K562 (cell line): Measurements from ENCODE around the gene FUZ. TPM values are rescaled to one million over a fixed set of nuclear protein-coding genes. Genes with fewer than 3 reads are reported as not detected.
A peak's percentile ranks its signal among the peaks of the same experiment; 100 is the strongest.

ENCODE experiments used
- ARID2 ChIP-seq: fragments of 450-650 bp; IDR thresholded peaks from 2 replicates; pipeline ENCODE4 v1.6.1; 2017; ENCODE audit warnings: antibody characterized with exemption, mild to moderate bottlenecking
- CUX1 ChIP-seq: fragments of 200-800 bp; sonication (Bioruptor generic); IDR thresholded peaks from 2 replicates; pipeline ENCODE4 v1.6.1; 2016; ENCODE audit warnings: missing genetic modification characterization, missing compliant biosample characterization
- DPF2 ChIP-seq: fragments of 450-650 bp; IDR thresholded peaks from 2 replicates; pipeline ENCODE4 v1.6.1; 2016
- GABPB1 ChIP-seq: sonication (generic); formaldehyde crosslinking; IDR thresholded peaks from 2 replicates; pipeline ENCODE4 v1.8.0; 2022; ENCODE audit warnings: mild to moderate bottlenecking, missing genetic modification reagents
- GATAD2A ChIP-seq: fragments of 450-650 bp; IDR thresholded peaks from 2 replicates; pipeline ENCODE4 v1.6.1; 2017
- GTF2B ChIP-seq: IDR thresholded peaks from 2 replicates; pipeline ENCODE4 v1.6.1; 2011; ENCODE audit not compliant: insufficient read length; ENCODE audit errors: extremely low read depth
- HBP1 ChIP-seq: fragments of 450-650 bp; formaldehyde crosslinking; IDR thresholded peaks from 2 replicates; pipeline ENCODE4 v1.4.0; 2022; ENCODE audit warnings: missing genetic modification characterization
- HDAC3 ChIP-seq: fragments of 450-650 bp; IDR thresholded peaks from 2 replicates; pipeline ENCODE4 v1.6.1; 2018; ENCODE audit warnings: borderline replicate concordance, mild to moderate bottlenecking, moderate library complexity; ENCODE audit not compliant: partially characterized antibody
- MAX ChIP-seq: sonication (generic); formaldehyde crosslinking; IDR thresholded peaks from 2 replicates; pipeline ENCODE4 v1.9.0; 2022; ENCODE audit warnings: mild to moderate bottlenecking, missing genetic modification reagents
- PRPF4 ChIP-seq: fragments of 200-400 bp; formaldehyde crosslinking; IDR thresholded peaks from one replicate; pipeline ENCODE4 v1.6.1; 2017; ENCODE audit warnings: low read length, low read depth, mild to moderate bottlenecking; ENCODE audit not compliant: insufficient read depth, poor library complexity, severe bottlenecking
- RBM22 ChIP-seq: fragments of 200-400 bp; formaldehyde crosslinking; IDR thresholded peaks from 2 replicates; pipeline ENCODE4 v1.6.1; 2018; ENCODE audit warnings: low read length, low read depth; ENCODE audit not compliant: poor library complexity, severe bottlenecking
- RCOR1 ChIP-seq, 2 experiments: IDR thresholded peaks; 2 replicates each; pipeline ENCODE4 v1.6.1; 2012; ENCODE audit warnings: low read depth in 2 of 2, low read length in 2 of 2, borderline replicate concordance in 1 of 2, improper control_type of control experiment in 1 of 2
- TGIF2 ChIP-seq: sonication (generic); formaldehyde crosslinking; IDR thresholded peaks from 2 replicates; pipeline ENCODE4 v1.8.1; 2022; ENCODE audit warnings: mild to moderate bottlenecking, missing genetic modification reagents, moderate library complexity
- ZBTB11 ChIP-seq, 3 experiments: fragments of 200-800 bp in 1 of 3; fragments of 250-450 bp in 1 of 3; fragments of 450-650 bp in 1 of 3; sonication (Bioruptor Pico) in 1 of 3; sonication (Bioruptor generic) in 1 of 3; formaldehyde crosslinking in 1 of 3; IDR thresholded peaks; 2 replicates each; pipeline versions ENCODE4 v1.6.1 to v1.8.0; 2016 to 2022; ENCODE audit warnings: mild to moderate bottlenecking in 2 of 3, missing genetic modification characterization in 2 of 3, missing compliant biosample characterization in 1 of 3, moderate library complexity in 1 of 3
- polyA plus RNA-seq, 8 experiments: library from polyadenylated mRNA; depleted of rRNA in 4 of 8; stranded (reverse) in 5 of 8; unstranded in 3 of 8; fragments of >200 nt; fragmentation: Nextera tagmentation in 2 of 8; fragmentation: Illumina TruSeq in 1 of 8; extraction: Ambion mirVana in 2 of 8; extraction: Trizol in 1 of 8; gene quantifications; 2 replicates each; pipeline versions ENCODE4 v1.2.1 to v1.2.3, GENCODE V29; 2011 to 2014; ENCODE audit warnings: inconsistent platforms in 1 of 8, missing spikeins in 1 of 8
- total RNA-seq, 7 experiments: library from RNA; depleted of rRNA in 6 of 7; stranded (reverse); fragments of >200 nt in 6 of 7; fragmentation: Illumina TruSeq in 2 of 7; extraction: Trizol in 2 of 7; gene quantifications; 2 replicates each; pipeline versions ENCODE4 v1.2.1 to v1.2.3, GENCODE V29; 2011 to 2021; ENCODE audit warnings: low replicate concordance in 1 of 7

Gene FUZ
- total and polyA plus RNA-seq, 9 of the 15 experiments (the other 6 are each of a cell fraction or from before 2014, with no cell fraction given): 0.17 to 7.6 (median 3.6) TPM; not detected in 1

- TF ChIP-seq CUX1 (CRISPR knock-in tag) (no peak; the same call in 1 of the 2 replicates), DPF2 (peak; percentile 86), ARID2 (no peak), GTF2B (no peak), RCOR1 (IDR thresholded peaks at IDR 0.05; ENCODE audit: borderline replicate concordance in 1 of 2, low read depth in 2 of 2, low read length in 2 of 2) (peak in 1 of 2 experiments; percentile 30; a peak in 1 of 4 replicates), ZBTB11 (CRISPR knock-in tag; IDR thresholded peaks at IDR 0.05) (peak in 1 of 3 experiments; percentile 52; a peak in 1 of 6 replicates), RBM22 (no peak), GABPB1 (CRISPR knock-in tag) (peak; percentile 55; the same call in 1 of the 2 replicates), HDAC3 (no peak), GATAD2A (no peak), HBP1 (CRISPR knock-in tag) (no peak), MAX (CRISPR knock-in tag) (peak; percentile 90), TGIF2 (no peak), PRPF4 (no peak)
Measured at GRCh38 chr19:49847731-49848696, 34.9 kb upstream of the FUZ start (continued).
